C4-2B (cell line): Measurements from ENCODE around the gene CDK5RAP1.

Experiments used
- CTCF ChIP-seq: fragments of 450-650 bp; conservative IDR thresholded peaks from 2 replicates; pipeline ENCODE4 v1.5.1; 2017; ENCODE audit warnings: mild to moderate bottlenecking
- ZFX ChIP-seq: fragments of 450-650 bp; IDR thresholded peaks from 2 replicates; pipeline ENCODE4 v1.6.1; 2017

- TF ChIP-seq ZFX (no peak), CTCF (no peak)
Observed at GRCh38 chr20:33404281-33404680, 3.0 kb upstream of the CDK5RAP1 start.
